Brain microvascular endothelial cell (primary cell): Measurements from ENCODE around the gene SDK1.

ENCODE experiments used
- DNase-seq: peaks from one replicate; pipeline ENCODE4 v3.0.0-alpha.2; 2020
- H3K27ac ChIP-seq: fragments of 250-450 bp; sonication (Bioruptor Pico); 2 replicates; pipeline ENCODE4 v1.5.1; 2020; ENCODE audit warnings: mild to moderate bottlenecking, moderate library complexity
- H3K27me3 ChIP-seq: fragments of 250-450 bp; sonication (Bioruptor Pico); replicated peaks from 2 replicates; pipeline ENCODE4 v1.5.1; 2020; ENCODE audit warnings: mild to moderate bottlenecking
- H3K36me3 ChIP-seq: fragments of 250-450 bp; sonication (Bioruptor Pico); replicated peaks from 2 replicates; pipeline ENCODE4 v1.5.1; 2020; ENCODE audit warnings: mild to moderate bottlenecking
- H3K4me3 ChIP-seq: 2 replicates; pipeline ENCODE4 v1.5.1; 2011; ENCODE audit warnings: low read depth, mild to moderate bottlenecking, control low read depth, low read length, moderate library complexity
- in situ Hi-C: cut with HindIII; loops from 2 replicates; pipeline ENCODE4 v1.10.0; 2017; ENCODE audit warnings: low sequenced_read_pairs, low pct_ligation_motif_present
- TF ChIP-seq, protein P1 (sequence below): IDR thresholded peaks from 2 replicates; pipeline ENCODE4 v1.5.1; 2011; ENCODE audit warnings: low read depth, mild to moderate bottlenecking, moderate library complexity, low read length, control low read depth, inconsistent platforms; ENCODE audit errors: missing control alignments

Gene SDK1

GRCh38 chr7:3309956-3310355 lies 8.9 kb downstream of the SDK1 start:
- H3K36me3 ChIP-seq = no peaks in the 10 kb centered on the region
- no peak for DNase-seq
- no peak overlapping the region for H3K27ac ChIP-seq
- no peak overlapping the region for H3K4me3 ChIP-seq
- in situ Hi-C loops = no loop called here
- no peaks in the 10 kb centered on the region for H3K27me3 ChIP-seq
- TF ChIP-seq, protein P1, sequence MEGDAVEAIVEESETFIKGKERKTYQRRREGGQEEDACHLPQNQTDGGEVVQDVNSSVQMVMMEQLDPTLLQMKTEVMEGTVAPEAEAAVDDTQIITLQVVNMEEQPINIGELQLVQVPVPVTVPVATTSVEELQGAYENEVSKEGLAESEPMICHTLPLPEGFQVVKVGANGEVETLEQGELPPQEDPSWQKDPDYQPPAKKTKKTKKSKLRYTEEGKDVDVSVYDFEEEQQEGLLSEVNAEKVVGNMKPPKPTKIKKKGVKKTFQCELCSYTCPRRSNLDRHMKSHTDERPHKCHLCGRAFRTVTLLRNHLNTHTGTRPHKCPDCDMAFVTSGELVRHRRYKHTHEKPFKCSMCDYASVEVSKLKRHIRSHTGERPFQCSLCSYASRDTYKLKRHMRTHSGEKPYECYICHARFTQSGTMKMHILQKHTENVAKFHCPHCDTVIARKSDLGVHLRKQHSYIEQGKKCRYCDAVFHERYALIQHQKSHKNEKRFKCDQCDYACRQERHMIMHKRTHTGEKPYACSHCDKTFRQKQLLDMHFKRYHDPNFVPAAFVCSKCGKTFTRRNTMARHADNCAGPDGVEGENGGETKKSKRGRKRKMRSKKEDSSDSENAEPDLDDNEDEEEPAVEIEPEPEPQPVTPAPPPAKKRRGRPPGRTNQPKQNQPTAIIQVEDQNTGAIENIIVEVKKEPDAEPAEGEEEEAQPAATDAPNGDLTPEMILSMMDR = no peak

GRCh38 chr7:3310884-3311283 lies 9.8 kb downstream of the SDK1 start:
- DNase-seq = no peak
- H3K36me3 ChIP-seq = no peaks in the 10 kb centered on the region
- in situ Hi-C loops = no loop called here
- TF ChIP-seq, protein P1 = no peak
- H3K4me3 ChIP-seq = no peak overlapping the region
- H3K27ac ChIP-seq = no peak overlapping the region
- H3K27me3 ChIP-seq = no peaks in the 10 kb centered on the region

GRCh38 chr7:3312583-3312982 lies 11.5 kb downstream of the SDK1 start:
- H3K4me3 ChIP-seq = no peak overlapping the region
- H3K27ac ChIP-seq = no peak overlapping the region
- no peaks in the 10 kb centered on the region for H3K36me3 ChIP-seq
- no peaks in the 10 kb centered on the region for H3K27me3 ChIP-seq
- TF ChIP-seq, protein P1 = no peak
- in situ Hi-C loops = no loop called here
- no peak for DNase-seq

GRCh38 chr7:3318874-3319273 lies 17.8 kb downstream of the SDK1 start:
- Histone ChIP-seq H3K4me3 (no peak overlapping the region), H3K36me3 (no peaks in the 10 kb centered on the region), H3K27me3 (no peaks in the 10 kb centered on the region), H3K27ac (no peak overlapping the region)
- no peak for DNase-seq
- TF ChIP-seq, protein P1 = no peak
- in situ Hi-C loops = no loop called here

DNA sequence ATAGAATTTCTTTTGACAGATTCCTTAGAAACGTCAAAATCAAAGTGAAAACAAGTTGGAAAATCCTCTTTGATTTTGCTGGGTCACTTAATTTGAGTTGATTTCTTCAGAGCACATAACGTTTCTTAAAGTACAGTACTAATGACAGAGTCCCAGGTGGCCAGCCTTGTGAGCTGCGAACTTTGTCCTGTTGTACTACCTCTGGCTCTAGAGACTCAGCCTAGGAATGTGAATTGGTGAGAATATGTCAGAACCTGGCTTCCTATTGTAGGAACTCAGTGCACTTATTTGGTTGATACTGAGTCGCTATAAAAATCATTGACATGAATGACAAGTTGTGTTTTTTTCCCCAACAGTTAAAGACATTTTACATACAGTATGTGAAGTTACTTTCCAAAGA lies 20.2 kb downstream of the SDK1 start:
- no peak overlapping the region for H3K27ac ChIP-seq
- DNase-seq = no peak
- in situ Hi-C loops = no loop called here
- H3K4me3 ChIP-seq = no peak overlapping the region
- H3K27me3 ChIP-seq = no peaks in the 10 kb centered on the region
- TF ChIP-seq, protein P1 = no peak
- no peaks in the 10 kb centered on the region for H3K36me3 ChIP-seq

GRCh38 chr7:3321745-3322144 lies 20.7 kb downstream of the SDK1 start:
- Histone ChIP-seq H3K27me3 (no peaks in the 10 kb centered on the region), H3K27ac (no peak overlapping the region), H3K4me3 (no peak overlapping the region), H3K36me3 (no peaks in the 10 kb centered on the region)
- TF ChIP-seq, protein P1 = no peak
- in situ Hi-C loops = no loop called here
- DNase-seq = no peak
